HepG2 (cell line): ENCODE measurements around the gene KRT36. TPM values are rescaled to one million over a fixed set of nuclear protein-coding genes. Genes with fewer than 3 reads are reported as not detected.

ENCODE experiments used
- ATAC-seq: fragments of 200-7000 bp; cut with Tn5 transposase; 3 replicates; pipeline ENCODE4 v1.9.1; 2020; ENCODE audit warnings: mild to moderate bottlenecking, moderate library complexity
- BruUV-seq: library from RNA; stranded (reverse); fragments of 400-500 nt; replicated peaks from 2 replicates; lab custom pipeline; 2021; lab: Mats Ljungman, UMichigan
- CTCF ChIA-PET: fragments of 300-600 bp; formaldehyde crosslinking; extraction: SDS; loops from one replicate; lab custom pipeline; 2021; ENCODE audit warnings: low total read pairs, inconsistent platforms, low intra/inter-chr PET ratio; lab: Yijun Ruan, JAX
- POLR2A ChIA-PET: fragments of 350-600 bp; sonication (Branson Sonifier 250); formaldehyde crosslinking; loops from one replicate; lab custom pipeline; 2020; ENCODE audit warnings: antibody characterized with exemption, inconsistent platforms; lab: Yijun Ruan, JAX
- DNase-seq: peaks from one replicate; pipeline ENCODE4 v3.0.0-alpha.2; 2015; ENCODE audit warnings: low spot score
- FAIRE-seq: peaks from 3 replicates; lab custom pipeline; 2011; peaks lifted over from hg19 to GRCh38; lab: Jason Lieb, UNC
- H2AFZ ChIP-seq: one replicate; pipeline ENCODE4 v1.6.1; 2011; ENCODE audit warnings: low read length, inconsistent platforms
- H3K27ac ChIP-seq: fragments of 300-600 bp; 3 replicates; pipeline ENCODE4 v1.8.0; 2011; ENCODE audit warnings: mixed run types, mild to moderate bottlenecking, mixed read lengths, low read length, inconsistent platforms; ENCODE audit not compliant: insufficient read depth; ENCODE audit errors: extremely low read length
- H3K27me3 ChIP-seq, 2 experiments: fragments of 200-600 bp in 1 of 2; 2 replicates in 1 of 2; 3 replicates in 1 of 2; pipeline versions ENCODE4 v1.6.0 to v1.8.0; 2011; ENCODE audit warnings: low read length in 2 of 2, mild to moderate bottlenecking in 2 of 2, moderate library complexity in 2 of 2, inconsistent platforms in 1 of 2; ENCODE audit not compliant: insufficient read depth in 2 of 2, control insufficient read depth in 1 of 2
- H3K36me3 ChIP-seq, 2 experiments: fragments of 200-600 bp in 1 of 2; replicated peaks in 1 of 2; 2 replicates in 1 of 2; 3 replicates in 1 of 2; pipeline versions ENCODE4 v1.5.1 to v1.8.0; 2011; ENCODE audit warnings: low read length in 2 of 2, inconsistent platforms in 1 of 2; ENCODE audit not compliant: insufficient read depth in 2 of 2, control insufficient read depth in 1 of 2
- H3K4me1 ChIP-seq: 2 replicates; pipeline ENCODE4 v1.5.1; 2012; ENCODE audit warnings: low read length, inconsistent platforms; ENCODE audit not compliant: insufficient read depth
- H3K4me2 ChIP-seq: 2 replicates; pipeline ENCODE4 v1.6.0; 2011; ENCODE audit warnings: low read depth, low read length, inconsistent platforms
- H3K4me3 ChIP-seq, 3 experiments: fragments of 200-600 bp in 1 of 3; sonication (generic), shearing (Covaris generic) in 1 of 3; replicated peaks in 1 of 3; 2 replicates each; pipeline ENCODE4 v1.5.1; 2011 to 2016; ENCODE audit warnings: low read length in 3 of 3, inconsistent platforms in 2 of 3, low read depth in 2 of 3, mild to moderate bottlenecking in 2 of 3, control low read depth in 1 of 3, mixed read lengths in 1 of 3; ENCODE audit not compliant: insufficient read depth in 1 of 3
- H3K79me2 ChIP-seq: one replicate; pipeline ENCODE4 v1.6.1; 2011; ENCODE audit warnings: low read length, inconsistent platforms; ENCODE audit not compliant: insufficient read depth
- H3K9ac ChIP-seq: 2 replicates; pipeline ENCODE4 v1.6.0; 2011; ENCODE audit warnings: mild to moderate bottlenecking, low read depth, low read length, inconsistent platforms; ENCODE audit not compliant: insufficient read depth
- H3K9me3 ChIP-seq: 2 replicates; pipeline ENCODE4 v1.5.1; 2012; ENCODE audit warnings: mild to moderate bottlenecking, low read length
- H4K20me1 ChIP-seq: 2 replicates; pipeline ENCODE4 v1.6.0; 2011; ENCODE audit warnings: inconsistent platforms, mild to moderate bottlenecking, low read length, moderate library complexity; ENCODE audit not compliant: insufficient read depth
- ADNP ChIP-seq: sonication (generic); formaldehyde crosslinking; IDR thresholded peaks from 2 replicates; pipeline ENCODE4 v1.4.0; 2020; ENCODE audit warnings: missing genetic modification reagents
- CBX5 ChIP-seq: sonication (generic); formaldehyde crosslinking; IDR thresholded peaks from 2 replicates; pipeline ENCODE4 v1.4.0; 2020; ENCODE audit warnings: missing genetic modification reagents, borderline replicate concordance
- CHD4 ChIP-seq: fragments of 200-600 bp; sonication (generic); IDR thresholded peaks from 2 replicates; pipeline ENCODE4 v1.7.0; 2017; ENCODE audit warnings: mild to moderate bottlenecking, low read length, borderline replicate concordance
- CREB1 ChIP-seq, 2 experiments: fragments of 450-650 bp in 1 of 2; IDR thresholded peaks; 2 replicates each; pipeline ENCODE4 v1.6.1; 2016 to 2017; ENCODE audit warnings: control low read depth in 1 of 2, mild to moderate bottlenecking in 1 of 2, missing compliant biosample characterization in 1 of 2, missing genetic modification characterization in 1 of 2
- ETV5 ChIP-seq: IDR thresholded peaks from 2 replicates; pipeline ENCODE4 v1.6.1; 2018; ENCODE audit warnings: missing biosample characterization, missing genetic modification reagents, inconsistent platforms, borderline replicate concordance
- FOSL2 ChIP-seq: sonication (generic); formaldehyde crosslinking; IDR thresholded peaks from 2 replicates; pipeline ENCODE4 v1.4.0; 2020; ENCODE audit warnings: missing genetic modification reagents
- NFKBIZ ChIP-seq: IDR thresholded peaks from 2 replicates; pipeline ENCODE4 v1.6.1; 2018; ENCODE audit warnings: missing genetic modification reagents, missing compliant biosample characterization
- NR2F1 ChIP-seq, 2 experiments: fragments of 450-650 bp in 1 of 2; formaldehyde crosslinking in 1 of 2; IDR thresholded peaks; 2 replicates each; pipeline versions ENCODE4 v1.5.0 to v1.6.1; 2016 to 2020; ENCODE audit warnings: mild to moderate bottlenecking in 1 of 2, missing compliant biosample characterization in 1 of 2, missing genetic modification reagents in 1 of 2, moderate library complexity in 1 of 2
- RCOR2 ChIP-seq: IDR thresholded peaks from 2 replicates; pipeline ENCODE4 v1.6.1; 2016; ENCODE audit warnings: missing biosample characterization, missing genetic modification reagents
- SAP130 ChIP-seq: IDR thresholded peaks from 2 replicates; pipeline ENCODE4 v1.6.1; 2016; ENCODE audit warnings: low read depth
- SP5 ChIP-seq: IDR thresholded peaks from 2 replicates; pipeline ENCODE4 v1.6.1; 2016; ENCODE audit warnings: low read depth, borderline replicate concordance
- ZNF629 ChIP-seq: sonication (generic); formaldehyde crosslinking; conservative IDR thresholded peaks from 2 replicates; pipeline ENCODE4 v1.5.0; 2020; ENCODE audit warnings: missing genetic modification reagents
- WGBS: methylation state at CpG from one replicate; pipeline ENCODE4 v1.1.6; 2017; ENCODE audit warnings: low lambda C conversion rate; 5-methylcytosine and 5-hydroxymethylcytosine counted together
- in situ Hi-C: cut with HindIII; loops from 2 replicates; pipeline ENCODE4 v1.10.0; 2017; ENCODE audit warnings: low pct_unique_long_range_greater_than_20kb; ENCODE audit not compliant: extremely low pct_ligation_motif_present
- intact Hi-C: fragments of 100-400 bp; cut with micrococcal nuclease; formaldehyde crosslinking; loops from one replicate; pipeline ENCODE4 v1.10.0; 2022; ENCODE audit not compliant: unreplicated experiment
- polyA plus RNA-seq, 8 experiments: library from polyadenylated mRNA; depleted of rRNA in 3 of 8; stranded (reverse) in 7 of 8; unstranded in 1 of 8; fragments of >200 nt; fragmentation: Illumina TruSeq in 4 of 8; extraction: Trizol in 4 of 8; gene quantifications; 2 replicates each; pipeline versions ENCODE4 v1.2.1 to v1.2.3, GENCODE V29; 2011 to 2016; ENCODE audit warnings: low read depth in 4 of 8, missing spikeins in 1 of 8, mixed read lengths in 1 of 8; ENCODE audit not compliant: insufficient read depth in 1 of 8
- total RNA-seq, 5 experiments: library from RNA; depleted of rRNA; stranded (reverse); fragments of >200 nt; fragmentation: Illumina TruSeq; extraction: Trizol; gene quantifications; 2 replicates each; pipeline ENCODE4 v1.2.3, GENCODE V29; 2016; ENCODE audit warnings: low read depth in 1 of 5
- TF ChIP-seq, protein P1 (sequence below): IDR thresholded peaks from 2 replicates; pipeline ENCODE4 v1.6.1; 2016; ENCODE audit warnings: mild to moderate bottlenecking
- TF ChIP-seq, protein P2 (sequence below): sonication (generic); formaldehyde crosslinking; conservative IDR thresholded peaks from 2 replicates; pipeline ENCODE4 v1.4.0; 2020; ENCODE audit warnings: missing genetic modification reagents
- TF ChIP-seq, protein P3 (sequence below): sonication (generic); IDR thresholded peaks from 2 replicates; pipeline ENCODE4 v1.6.1; 2016; ENCODE audit warnings: low read depth, borderline replicate concordance
- TF ChIP-seq, protein P4 (sequence below): sonication (generic); formaldehyde crosslinking; IDR thresholded peaks from 2 replicates; pipeline ENCODE4 v1.4.0; 2020; ENCODE audit warnings: missing genetic modification reagents
- TF ChIP-seq, protein P5 (sequence below): sonication (generic); formaldehyde crosslinking; IDR thresholded peaks from 2 replicates; pipeline ENCODE4 v1.8.0; 2023; ENCODE audit warnings: mild to moderate bottlenecking, missing genetic modification reagents

Gene KRT36
- total and polyA plus RNA-seq, 2 of the 13 experiments (the other 11 are each of a cell fraction or from before 2014, with no cell fraction given): not detected

DNA sequence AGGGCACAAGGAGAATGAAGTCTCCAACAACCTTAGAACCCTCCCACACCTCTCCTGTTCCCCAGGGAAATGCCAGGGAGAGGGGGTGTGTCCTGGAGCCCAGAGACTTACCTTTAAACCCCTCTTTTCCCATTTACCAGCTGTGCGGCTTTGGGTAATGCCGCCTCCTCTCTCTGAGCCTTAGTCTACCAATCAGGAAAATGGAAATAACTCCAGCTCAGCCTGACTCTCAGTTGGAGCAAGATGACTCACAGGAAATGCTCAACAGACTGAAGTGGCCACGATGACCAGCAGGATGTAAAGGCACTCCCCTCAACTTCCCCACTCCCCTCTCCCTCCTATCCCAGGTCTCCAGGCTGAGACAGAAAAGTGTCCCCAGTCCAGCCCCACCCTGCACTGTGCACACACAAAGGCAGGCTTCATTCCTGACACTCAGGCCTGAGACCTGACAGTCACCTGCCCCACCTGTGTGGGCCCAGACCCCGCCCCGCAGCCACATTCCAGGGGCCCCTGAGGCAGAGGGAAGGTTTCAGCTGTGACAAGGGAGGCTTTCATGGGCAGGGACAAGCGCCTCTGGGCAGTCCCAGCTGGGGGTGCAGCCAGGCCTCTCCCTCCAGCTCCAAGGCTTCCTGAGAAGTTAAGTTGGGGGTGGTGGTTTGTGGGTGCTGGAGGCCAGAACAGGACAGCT is 32.0 kb upstream of the KRT36 start:
- H3K9ac ChIP-seq: no peak overlapping the region
- no peak for FAIRE-seq
- H3K27me3 ChIP-seq: peaks cover 1 to 3% of the 10 kb centered on the region in 2 experiments; a peak in 3 of 5 replicates
- no peak overlapping the region for H3K27ac ChIP-seq
- H3K79me2 ChIP-seq: peaks cover 1% of the 10 kb centered on the region
- POLR2A ChIA-PET: interaction anchor here (1.0 to 1.4 kb wide), 3 partner anchors 8 to 106 kb away, joined by 3 to 4 read pairs (median 3); no protein-coding TSS in a partner anchor
- peak; percentile 81 for DNase-seq
- no TSS peak for BruUV-seq
- H3K4me2 ChIP-seq: peak overlapping the region; percentile 40
- peak; percentile 58 for ATAC-seq
- CTCF ChIA-PET: no interaction called here
- H3K36me3 ChIP-seq: peaks cover 0 to 2% of the 10 kb centered on the region in 2 experiments; a peak in 1 of 5 replicates
- no peaks in the 10 kb centered on the region for H3K9me3 ChIP-seq
- H2AFZ ChIP-seq: no peak overlapping the region
- no peaks in the 10 kb centered on the region for H4K20me1 ChIP-seq
- H3K4me1 ChIP-seq: peaks cover 65% of the 10 kb centered on the region
- peak overlapping the region in 1 of 3 experiments; percentile 5; a peak in 1 of 6 replicates for H3K4me3 ChIP-seq
- in situ Hi-C loops: no loop called here
- intact Hi-C loops: loop anchor here (10.0 kb wide), 1 partner anchor 617 kb away; no protein-coding TSS in a partner anchor
- WGBS: 14% methylated on average over 5 of the region's 6 CpGs
- TF ChIP-seq FOSL2 (CRISPR knock-in tag) (peak; percentile 82), CBX5 (CRISPR knock-in tag) (0 out of 2 replicates have a peak, but pooled peaks have one; percentile 17), SAP130 (CRISPR knock-in tag) (peak; percentile 60), RCOR2 (peak; percentile 57; the same call in 1 of the 2 replicates), CHD4 (0 out of 2 replicates have a peak, but pooled peaks have one; percentile 73), NR2F1 (CRISPR knock-in tag; IDR thresholded peaks at IDR 0.05) (no peak), NFKBIZ (no peak), ETV5 (CRISPR knock-in tag) (peak; percentile 66; the same call in 1 of the 2 replicates), SP5 (CRISPR knock-in tag) (peak; percentile 63; the same call in 1 of the 2 replicates), ZNF629 (CRISPR knock-in tag) (peak; percentile 98), ADNP (peak; percentile 49; the same call in 1 of the 2 replicates), CREB1 (IDR thresholded peaks at IDR 0.05) (no peak), CREB1 (CRISPR knock-in tag; IDR thresholded peaks at IDR 0.05) (peak; percentile 46)
- TF ChIP-seq, protein P1, sequence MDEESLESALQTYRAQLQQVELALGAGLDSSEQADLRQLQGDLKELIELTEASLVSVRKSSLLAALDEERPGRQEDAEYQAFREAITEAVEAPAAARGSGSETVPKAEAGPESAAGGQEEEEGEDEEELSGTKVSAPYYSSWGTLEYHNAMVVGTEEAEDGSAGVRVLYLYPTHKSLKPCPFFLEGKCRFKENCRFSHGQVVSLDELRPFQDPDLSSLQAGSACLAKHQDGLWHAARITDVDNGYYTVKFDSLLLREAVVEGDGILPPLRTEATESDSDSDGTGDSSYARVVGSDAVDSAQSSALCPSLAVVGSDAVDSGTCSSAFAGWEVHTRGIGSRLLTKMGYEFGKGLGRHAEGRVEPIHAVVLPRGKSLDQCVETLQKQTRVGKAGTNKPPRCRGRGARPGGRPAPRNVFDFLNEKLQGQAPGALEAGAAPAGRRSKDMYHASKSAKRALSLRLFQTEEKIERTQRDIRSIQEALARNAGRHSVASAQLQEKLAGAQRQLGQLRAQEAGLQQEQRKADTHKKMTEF: 0 out of 2 replicates have a peak, but pooled peaks have one; percentile 23
- TF ChIP-seq, protein P2, sequence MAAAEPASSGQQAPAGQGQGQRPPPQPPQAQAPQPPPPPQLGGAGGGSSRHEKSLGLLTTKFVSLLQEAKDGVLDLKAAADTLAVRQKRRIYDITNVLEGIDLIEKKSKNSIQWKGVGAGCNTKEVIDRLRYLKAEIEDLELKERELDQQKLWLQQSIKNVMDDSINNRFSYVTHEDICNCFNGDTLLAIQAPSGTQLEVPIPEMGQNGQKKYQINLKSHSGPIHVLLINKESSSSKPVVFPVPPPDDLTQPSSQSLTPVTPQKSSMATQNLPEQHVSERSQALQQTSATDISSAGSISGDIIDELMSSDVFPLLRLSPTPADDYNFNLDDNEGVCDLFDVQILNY: 0 out of 2 replicates have a peak, but pooled peaks have one; percentile 14
- TF ChIP-seq, protein P3, sequence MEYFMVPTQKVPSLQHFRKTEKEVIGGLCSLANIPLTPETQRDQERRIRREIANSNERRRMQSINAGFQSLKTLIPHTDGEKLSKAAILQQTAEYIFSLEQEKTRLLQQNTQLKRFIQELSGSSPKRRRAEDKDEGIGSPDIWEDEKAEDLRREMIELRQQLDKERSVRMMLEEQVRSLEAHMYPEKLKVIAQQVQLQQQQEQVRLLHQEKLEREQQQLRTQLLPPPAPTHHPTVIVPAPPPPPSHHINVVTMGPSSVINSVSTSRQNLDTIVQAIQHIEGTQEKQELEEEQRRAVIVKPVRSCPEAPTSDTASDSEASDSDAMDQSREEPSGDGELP: 0 out of 2 replicates have a peak, but pooled peaks have one; percentile 44
- TF ChIP-seq, protein P4, sequence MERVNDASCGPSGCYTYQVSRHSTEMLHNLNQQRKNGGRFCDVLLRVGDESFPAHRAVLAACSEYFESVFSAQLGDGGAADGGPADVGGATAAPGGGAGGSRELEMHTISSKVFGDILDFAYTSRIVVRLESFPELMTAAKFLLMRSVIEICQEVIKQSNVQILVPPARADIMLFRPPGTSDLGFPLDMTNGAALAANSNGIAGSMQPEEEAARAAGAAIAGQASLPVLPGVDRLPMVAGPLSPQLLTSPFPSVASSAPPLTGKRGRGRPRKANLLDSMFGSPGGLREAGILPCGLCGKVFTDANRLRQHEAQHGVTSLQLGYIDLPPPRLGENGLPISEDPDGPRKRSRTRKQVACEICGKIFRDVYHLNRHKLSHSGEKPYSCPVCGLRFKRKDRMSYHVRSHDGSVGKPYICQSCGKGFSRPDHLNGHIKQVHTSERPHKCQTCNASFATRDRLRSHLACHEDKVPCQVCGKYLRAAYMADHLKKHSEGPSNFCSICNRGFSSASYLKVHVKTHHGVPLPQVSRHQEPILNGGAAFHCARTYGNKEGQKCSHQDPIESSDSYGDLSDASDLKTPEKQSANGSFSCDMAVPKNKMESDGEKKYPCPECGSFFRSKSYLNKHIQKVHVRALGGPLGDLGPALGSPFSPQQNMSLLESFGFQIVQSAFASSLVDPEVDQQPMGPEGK (CRISPR knock-in tag): peak; percentile 45; the same call in 1 of the 2 replicates
- TF ChIP-seq, protein P5, sequence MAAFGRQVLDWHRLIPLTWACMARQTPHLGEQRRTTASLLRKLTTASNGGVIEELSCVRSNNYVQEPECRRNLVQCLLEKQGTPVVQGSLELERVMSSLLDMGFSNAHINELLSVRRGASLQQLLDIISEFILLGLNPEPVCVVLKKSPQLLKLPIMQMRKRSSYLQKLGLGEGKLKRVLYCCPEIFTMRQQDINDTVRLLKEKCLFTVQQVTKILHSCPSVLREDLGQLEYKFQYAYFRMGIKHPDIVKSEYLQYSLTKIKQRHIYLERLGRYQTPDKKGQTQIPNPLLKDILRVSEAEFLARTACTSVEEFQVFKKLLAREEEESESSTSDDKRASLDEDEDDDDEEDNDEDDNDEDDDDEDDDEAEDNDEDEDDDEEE (CRISPR knock-in tag): no peak
